GM21717 (cell line): ENCODE data around the gene NBEAL2.

Experiments used
- ATAC-seq: cut with Tn5 transposase; IDR thresholded peaks from one replicate; pipeline ENCODE4 v1.9.1; 2021; ENCODE audit warnings: mild to moderate bottlenecking, moderate library complexity; ENCODE audit not compliant: unreplicated experiment

Gene NBEAL2

DNA sequence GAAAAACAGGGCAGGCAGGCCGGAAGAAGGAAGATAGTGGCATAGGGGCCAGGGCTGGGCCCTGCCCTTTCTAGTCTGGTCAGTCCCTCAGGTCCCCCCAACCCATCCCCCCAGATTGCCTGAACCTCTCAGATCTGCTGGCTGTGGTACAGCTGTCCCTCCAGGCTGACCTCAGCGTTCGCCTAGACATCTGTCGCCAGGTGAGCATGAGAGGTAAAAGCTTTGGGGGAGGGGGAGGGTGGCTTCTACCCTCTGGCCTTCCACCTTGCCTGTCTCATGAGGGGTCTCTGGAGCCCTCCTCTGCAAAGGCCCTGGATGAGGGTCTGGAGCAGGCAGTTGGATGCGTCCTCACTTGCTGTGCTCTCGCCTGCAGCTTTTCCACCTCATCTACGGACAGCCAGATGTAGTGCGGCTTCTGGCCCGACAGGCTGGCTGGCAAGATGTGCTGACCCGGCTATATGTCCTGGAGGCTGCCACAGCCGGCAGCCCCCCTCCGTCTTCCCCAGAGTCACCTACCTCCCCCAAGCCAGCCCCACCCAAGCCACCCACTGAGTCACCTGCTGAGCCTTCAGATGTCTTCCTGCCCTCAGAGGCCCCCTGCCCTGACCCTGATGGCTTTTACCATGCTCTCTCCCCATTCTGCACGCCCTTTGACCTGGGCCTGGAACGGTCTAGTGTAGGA lies 20.2 kb downstream of the NBEAL2 start:
- ATAC-seq: no peak

DNA sequence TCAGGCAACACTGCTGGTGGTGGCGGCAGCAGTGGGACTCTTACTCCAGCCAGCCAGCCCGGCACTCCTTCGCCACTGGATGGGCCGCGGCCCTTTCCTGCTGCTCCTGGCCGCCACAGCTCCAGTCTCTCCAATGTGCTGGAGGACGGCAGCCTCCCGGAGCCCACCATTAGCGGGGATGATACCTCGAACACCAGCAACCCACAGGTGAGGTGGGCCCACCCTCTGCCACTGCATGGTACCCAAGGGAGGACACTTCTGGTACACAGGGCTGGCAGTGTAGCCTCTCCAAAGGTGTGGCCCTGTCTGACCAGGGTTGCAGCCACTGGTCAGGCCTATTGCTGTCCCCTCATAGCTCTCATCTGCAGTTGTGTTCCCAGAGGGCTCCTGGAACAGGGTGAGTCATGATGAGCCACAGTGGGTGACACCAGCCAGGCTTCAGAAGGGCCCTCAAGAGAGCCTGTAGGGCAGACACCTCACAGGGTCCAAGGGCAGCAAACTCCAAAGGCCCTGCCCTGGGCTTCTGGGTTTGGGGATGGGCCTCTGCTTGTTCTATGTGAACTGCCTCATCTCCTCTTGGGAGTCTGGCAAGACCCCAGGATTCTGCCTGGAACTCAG lies 20.8 kb downstream of the NBEAL2 start:
- no peak for ATAC-seq

DNA sequence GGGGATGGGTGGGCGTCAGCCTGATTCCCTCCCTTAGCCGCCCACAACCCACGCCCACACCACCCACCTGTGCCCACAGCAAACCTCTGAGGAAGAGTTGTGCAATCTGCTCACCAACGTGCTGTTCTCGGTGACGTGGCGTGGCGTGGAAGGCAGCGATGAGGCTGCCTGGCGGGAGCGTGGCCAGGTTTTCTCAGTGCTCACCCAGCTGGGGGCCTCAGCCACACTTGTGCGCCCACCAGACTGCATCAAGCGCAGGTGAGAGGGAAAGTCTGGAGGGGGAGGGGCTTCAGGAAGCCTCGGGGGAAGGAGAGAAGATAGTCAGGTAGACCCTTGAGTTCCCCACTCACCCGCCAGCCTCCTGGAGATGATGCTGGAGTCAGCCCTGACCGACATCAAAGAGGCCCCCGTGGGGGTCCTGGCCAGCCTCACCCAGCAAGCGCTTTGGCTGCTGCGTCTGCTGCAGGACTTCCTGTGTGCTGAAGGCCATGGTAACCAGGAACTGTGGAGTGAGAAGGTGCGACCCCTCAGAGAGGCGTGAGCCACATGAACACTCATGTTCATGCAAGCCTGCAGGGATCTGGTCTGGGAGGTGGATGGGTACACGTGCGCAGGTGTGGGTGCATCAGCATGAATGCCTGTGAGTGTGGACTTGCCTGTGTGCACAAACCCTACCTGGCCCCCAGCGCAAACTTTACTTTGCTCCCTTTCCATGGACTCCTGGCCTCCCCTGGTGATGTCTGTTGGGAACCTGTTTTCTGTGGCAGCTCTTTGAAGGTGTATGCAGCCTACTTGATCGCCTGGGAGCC lies 21.7 kb downstream of the NBEAL2 start:
- no peak for ATAC-seq

DNA sequence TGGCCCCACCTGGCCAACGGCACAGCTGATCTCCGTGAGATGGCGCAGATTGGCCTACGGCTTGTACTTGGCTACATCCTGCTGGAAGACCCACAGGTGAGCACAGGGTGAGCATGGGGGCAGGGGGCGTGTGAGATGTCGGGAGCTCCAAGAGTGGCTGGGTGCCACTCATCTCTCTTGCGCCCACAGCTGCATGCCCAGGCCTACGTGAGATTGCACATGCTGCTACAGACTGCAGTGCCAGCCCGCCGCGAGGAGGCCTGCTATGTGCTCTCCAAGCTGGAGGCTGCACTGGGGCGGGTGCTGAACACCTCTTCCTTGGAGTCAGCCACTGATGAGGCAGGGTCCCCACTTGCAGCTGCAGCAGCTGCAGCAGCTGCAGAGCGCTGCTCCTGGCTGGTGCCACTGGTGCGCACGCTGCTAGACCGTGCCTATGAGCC lies 22.3 kb downstream of the NBEAL2 start:
- ATAC-seq: no peak

DNA sequence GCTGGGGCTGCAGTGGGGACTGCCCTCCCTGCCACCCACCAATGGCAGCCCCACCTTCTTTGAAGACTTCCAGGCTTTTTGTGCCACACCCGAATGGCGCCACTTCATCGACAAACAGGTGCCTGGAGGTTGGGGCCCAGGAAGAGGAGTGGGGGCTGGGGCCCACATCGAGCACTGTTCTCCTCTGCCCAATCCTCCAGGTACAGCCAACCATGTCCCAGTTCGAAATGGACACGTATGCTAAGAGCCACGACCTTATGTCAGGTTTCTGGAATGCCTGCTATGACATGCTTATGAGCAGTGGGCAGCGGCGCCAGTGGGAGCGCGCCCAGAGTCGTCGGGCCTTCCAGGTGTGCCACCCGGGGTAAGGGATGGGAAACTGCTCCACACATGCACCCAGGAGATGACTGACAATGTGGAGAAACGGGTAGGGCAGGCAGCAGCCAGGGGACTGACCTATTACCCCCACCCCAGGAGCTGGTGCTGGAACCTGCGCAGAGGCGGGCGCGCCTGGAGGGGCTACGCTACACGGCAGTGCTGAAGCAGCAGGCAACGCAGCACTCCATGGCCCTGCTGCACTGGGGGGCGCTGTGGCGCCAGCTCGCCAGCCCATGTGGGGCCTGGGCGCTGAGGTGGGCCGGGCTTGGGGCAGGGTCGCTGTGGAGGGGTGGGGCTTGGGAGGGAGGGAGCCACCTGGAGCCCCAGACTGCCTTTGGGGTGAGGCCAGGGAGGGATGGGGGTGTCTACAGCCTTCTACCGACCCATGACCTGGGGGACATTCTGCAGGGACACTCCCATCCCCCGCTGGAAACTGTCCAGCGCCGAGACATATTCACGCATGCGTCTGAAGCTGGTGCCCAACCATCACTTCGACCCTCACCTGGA lies 22.9 kb downstream of the NBEAL2 start:
- no peak for ATAC-seq

DNA sequence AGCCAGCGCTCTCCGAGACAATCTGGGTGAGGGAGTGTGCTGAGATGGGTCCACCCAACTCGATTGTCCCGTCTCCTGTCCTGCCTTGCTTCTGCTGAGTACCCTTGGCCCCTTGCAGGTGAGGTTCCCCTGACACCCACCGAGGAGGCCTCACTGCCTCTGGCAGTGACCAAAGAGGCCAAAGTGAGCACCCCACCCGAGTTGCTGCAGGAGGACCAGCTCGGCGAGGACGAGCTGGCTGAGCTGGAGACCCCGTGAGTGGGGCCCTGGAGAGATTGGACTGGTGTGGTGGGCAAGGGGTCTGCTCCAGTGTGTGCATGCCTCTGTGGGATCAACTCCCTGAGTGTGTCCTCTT lies 23.6 kb downstream of the NBEAL2 start:
- ATAC-seq: no peak

DNA sequence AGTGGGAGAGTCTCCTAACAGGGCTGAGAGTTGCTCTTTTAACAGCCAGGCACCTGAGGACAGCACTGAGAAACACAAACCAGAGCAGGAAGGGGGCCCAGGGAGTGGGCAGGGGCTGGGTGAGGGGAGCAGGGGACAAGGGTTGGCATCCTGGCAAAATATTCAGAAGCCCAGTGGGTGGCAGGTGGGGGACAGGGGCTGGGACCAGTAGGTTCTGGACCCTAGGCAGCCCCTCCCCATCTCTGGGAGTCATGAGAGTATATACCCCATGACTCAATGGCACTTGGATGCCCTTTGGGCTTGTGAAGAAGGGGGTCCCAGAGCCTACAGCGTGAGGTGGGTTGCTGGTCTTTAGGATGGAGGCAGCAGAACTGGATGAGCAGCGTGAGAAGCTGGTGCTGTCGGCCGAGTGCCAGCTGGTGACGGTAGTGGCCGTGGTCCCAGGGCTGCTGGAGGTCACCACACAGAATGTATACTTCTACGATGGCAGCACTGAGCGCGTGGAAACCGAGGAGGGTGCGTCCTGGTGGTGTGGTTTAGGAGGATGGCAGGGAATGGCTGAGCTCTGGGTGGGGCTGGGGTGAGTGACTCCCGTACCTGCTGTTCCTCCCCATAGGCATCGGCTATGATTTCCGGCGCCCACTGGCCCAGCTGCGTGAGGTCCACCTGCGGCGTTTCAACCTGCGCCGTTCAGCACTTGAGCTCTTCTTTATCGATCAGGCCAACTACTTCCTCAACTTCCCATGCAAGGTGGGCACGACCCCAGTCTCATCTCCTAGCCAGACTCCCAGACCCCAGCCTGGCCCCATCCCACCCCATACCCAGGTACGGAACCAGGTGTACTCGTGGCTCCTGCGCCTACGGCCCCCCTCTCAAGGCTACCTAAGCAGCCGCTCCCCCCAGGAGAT lies 24.2 kb downstream of the NBEAL2 start:
- ATAC-seq: no peak

DNA sequence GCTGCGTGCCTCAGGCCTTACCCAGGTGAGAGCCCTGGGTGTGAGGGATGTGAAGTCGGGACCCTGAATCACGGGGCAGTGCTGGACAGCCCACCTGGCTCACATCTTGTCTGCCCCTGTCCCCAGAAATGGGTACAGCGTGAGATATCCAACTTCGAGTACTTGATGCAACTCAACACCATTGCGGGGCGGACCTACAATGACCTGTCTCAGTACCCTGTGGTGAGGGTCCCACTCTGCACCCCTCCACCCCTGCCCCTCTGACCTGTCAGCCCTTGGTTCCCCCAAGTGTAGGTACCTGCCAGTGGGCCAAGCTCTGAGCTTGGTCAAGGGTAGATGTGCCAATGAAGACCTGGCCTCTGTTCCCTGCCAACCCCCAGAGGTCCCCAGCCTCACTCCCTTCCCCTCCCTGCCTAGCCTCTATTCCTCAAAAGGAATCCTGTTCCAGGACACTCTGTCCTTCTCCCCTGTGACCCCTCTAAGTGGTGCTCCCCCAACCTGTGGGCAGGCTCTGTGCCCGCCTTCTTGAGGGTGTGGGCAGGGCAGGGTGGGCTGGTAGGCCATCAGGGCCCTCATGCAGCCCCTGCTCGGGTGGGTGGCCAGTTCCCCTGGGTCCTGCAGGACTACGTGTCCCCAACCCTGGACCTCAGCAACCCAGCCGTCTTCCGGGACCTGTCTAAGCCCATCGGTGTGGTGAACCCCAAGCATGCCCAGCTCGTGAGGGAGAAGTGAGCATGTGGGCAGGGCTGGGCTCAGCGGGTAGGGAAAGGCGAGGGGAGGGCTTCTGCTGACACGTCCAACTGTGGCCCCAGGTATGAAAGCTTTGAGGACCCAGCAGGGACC lies 25.1 kb downstream of the NBEAL2 start:
- ATAC-seq: no peak

DNA sequence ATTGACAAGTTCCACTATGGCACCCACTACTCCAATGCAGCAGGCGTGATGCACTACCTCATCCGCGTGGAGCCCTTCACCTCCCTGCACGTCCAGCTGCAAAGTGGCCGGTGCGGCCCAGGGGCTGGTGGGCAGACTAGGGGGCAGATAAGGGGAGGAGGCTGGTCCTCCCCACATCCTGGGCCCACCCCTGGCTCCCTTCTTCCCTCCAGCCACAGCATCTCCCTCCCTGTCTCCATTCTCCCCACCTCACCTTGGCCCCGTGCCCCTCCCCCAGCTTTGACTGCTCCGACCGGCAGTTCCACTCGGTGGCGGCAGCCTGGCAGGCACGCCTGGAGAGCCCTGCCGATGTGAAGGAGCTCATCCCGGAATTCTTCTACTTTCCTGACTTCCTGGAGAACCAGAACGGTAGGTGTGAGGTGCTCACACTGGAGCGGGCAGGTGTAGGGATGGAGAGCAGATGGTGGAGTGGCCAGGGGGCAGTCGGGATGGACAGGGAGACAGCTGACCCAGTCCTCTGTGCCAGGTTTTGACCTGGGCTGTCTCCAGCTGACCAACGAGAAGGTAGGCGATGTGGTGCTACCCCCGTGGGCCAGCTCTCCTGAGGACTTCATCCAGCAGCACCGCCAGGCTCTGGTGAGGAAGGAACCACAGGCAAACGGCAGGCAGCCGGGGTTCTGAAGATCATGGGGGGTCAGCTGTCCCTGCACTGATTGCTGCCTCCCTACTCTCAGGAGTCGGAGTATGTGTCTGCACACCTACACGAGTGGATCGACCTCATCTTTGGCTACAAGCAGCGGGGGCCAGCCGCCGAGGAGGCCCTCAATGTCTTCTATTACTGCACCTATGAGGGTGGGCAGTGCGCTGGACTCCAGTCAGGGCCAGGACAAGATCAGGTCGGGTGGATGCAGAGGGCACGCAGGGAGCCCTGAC lies 26.0 kb downstream of the NBEAL2 start:
- ATAC-seq: no peak

DNA sequence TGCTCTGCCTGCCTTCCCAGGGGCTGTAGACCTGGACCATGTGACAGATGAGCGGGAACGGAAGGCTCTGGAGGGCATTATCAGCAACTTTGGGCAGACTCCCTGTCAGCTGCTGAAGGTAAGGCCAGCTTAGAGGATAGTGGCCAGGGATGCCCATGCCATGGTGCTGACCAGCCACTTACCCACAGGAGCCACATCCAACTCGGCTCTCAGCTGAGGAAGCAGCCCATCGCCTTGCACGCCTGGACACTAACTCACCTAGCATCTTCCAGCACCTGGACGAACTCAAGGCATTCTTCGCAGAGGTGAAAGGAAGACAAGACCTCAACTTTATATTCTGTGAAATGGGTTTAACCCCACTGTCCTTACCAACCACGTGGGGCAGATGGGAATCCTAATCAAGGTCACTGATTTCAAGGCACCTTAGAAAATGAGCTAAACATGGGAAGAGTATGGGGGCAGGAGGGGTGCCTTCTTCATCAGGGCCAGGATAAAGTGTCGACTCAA lies 26.7 kb downstream of the NBEAL2 start:
- no peak for ATAC-seq

DNA sequence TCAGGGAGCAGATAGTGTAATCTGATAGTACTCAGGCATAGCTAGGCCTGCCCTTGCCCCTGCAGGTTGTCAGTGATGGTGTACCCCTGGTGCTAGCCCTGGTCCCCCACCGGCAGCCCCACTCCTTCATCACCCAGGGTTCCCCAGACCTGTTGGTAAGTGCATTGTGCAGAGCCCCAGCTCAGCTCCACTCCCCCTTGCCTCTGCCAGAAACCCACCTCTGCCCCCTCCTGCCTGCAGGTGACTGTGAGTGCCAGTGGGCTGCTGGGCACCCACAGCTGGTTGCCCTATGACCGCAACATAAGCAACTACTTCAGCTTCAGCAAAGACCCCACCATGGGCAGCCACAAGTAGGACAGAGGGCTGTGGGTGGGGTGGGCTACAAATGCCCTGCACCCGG lies 27.5 kb downstream of the NBEAL2 start:
- no peak for ATAC-seq

DNA sequence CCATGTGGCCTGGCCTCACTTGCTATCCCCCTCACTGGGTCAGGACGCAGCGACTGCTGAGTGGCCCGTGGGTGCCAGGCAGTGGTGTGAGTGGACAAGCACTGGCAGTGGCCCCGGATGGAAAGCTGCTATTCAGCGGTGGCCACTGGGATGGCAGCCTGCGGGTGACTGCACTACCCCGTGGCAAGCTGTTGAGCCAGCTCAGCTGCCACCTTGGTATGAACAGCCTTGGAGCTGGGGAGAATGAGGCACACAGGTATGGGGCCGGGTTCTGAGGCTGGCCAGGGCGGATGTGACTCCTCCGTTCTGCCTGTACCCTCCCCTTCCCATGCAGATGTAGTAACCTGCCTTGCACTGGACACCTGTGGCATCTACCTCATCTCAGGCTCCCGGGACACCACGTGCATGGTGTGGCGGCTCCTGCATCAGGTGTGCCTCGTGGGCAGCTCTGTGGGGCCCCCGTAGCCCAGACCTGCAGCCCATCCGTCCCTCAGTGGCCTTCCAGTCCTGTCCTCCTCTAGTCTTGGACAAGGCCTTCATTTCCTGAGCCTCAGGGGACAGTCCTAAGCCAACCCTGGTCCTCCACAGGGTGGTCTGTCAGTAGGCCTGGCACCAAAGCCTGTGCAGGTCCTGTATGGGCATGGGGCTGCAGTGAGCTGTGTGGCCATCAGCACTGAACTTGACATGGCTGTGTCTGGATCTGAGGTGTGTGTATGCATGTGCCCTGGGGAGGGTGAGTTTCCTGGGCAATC lies 28.2 kb downstream of the NBEAL2 start:
- ATAC-seq: no peak

DNA sequence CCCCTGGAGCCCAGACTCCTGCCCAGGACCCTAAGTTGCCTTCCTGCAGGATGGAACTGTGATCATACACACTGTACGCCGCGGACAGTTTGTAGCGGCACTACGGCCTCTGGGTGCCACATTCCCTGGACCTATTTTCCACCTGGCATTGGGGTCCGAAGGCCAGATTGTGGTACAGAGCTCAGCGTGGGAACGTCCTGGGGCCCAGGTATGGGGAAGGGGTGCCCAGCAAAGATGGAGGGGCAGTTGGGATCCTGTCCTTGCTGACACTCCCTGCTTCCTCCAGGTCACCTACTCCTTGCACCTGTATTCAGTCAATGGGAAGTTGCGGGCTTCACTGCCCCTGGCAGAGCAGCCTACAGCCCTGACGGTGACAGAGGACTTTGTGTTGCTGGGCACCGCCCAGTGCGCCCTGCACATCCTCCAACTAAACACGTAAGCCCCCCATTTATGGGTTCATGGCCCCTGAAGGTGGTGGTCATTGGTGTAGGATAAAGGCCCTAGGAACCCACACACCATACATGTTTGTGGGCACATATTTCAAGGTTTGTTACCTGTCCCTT lies 28.8 kb downstream of the NBEAL2 start:
- no peak for ATAC-seq

DNA sequence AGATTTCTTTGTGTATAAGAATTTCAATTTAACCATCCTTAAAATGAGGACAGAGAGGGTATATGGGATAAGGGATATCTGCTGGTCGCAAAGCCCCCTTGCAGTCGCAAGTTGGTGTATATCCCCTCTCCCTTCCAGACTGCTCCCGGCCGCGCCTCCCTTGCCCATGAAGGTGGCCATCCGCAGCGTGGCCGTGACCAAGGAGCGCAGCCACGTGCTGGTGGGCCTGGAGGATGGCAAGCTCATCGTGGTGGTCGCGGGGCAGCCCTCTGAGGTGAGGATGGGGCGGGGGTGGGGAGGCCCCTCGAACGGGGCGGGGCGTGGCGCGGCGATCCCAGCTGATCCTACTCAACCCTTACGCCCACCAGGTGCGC lies 29.4 kb downstream of the NBEAL2 start:
- no peak for ATAC-seq

DNA sequence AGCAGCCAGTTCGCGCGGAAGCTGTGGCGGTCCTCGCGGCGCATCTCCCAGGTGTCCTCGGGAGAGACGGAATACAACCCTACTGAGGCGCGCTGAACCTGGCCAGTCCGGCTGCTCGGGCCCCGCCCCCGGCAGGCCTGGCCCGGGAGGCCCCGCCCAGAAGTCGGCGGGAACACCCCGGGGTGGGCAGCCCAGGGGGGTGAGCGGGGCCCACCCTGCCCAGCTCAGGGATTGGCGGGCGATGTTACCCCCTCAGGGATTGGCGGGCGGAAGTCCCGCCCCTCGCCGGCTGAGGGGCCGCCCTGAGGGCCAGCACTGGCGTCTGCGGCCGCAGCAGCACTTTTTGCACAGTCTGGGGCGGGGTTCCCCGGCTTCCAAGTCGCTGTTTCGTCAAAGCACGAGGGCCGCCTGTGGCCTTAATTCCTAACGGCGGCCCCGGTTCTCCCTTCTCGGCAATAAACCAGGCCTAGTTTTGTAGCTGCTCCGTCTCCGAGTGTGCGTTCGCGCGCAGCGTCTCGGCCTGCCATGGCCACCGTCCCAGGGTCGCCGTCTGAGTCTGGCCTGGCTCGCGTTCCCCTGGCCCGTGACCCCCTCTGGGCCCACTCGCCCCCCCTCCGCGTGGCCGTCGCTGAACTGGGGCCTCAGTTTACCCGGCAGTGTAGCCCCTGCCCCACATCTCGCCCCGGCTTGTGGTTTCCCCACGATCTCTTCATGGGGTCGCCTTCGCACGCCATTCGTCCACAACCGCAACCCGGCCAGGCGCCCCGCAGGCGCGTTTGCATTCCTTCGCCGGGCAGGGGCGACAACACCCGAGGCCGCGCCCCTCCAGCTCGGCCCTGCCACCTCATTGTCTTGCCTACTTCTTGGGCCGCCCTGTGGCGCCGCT lies 30.0 kb downstream of the NBEAL2 start:
- peak; percentile 59 for ATAC-seq

DNA sequence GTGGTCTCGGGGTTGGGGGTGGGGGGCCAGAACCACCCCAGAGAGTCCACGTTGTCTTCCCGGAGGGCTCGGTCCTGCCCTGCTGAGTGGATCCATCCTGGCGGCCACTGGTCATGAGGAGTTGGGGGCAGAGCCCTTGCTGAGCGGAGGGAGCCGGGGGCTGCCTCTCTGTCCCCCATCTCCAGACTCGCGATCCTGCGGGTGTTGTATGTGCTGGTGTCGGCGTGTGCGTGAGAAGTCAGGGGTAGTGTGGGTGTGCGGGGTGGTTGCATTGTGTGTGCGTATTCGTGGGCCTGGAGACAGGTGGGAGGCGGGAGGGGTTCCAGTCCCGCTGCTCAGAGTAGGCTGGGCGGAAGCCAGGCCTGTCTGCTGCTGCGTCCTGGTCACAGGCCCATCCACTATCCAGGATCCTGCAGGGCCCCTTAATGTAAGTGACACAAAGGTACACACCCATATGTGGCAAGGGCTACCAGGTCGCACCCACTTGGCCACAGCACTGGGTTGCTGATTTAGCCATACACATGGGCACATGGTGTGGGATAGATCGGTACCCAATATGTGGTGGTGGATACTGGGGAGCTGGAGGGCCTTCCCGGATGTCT lies 30.7 kb downstream of the NBEAL2 start:
- no peak for ATAC-seq
